A673 (cell line): ENCODE results near the gene MORN5. TPM values are rescaled to one million over a fixed set of nuclear protein-coding genes. Genes with fewer than 3 reads are reported as not detected.

Experiments used
- BruUV-seq: library from RNA; stranded (reverse); fragments of 400-500 nt; replicated peaks from 2 replicates; lab custom pipeline; 2021; lab: Mats Ljungman, UMichigan
- CTCF ChIA-PET: fragments of 300-600 bp; sonication (Branson Sonifier 250); formaldehyde crosslinking; loops from one replicate; lab custom pipeline; 2022; ENCODE audit warnings: antibody characterized with exemption; lab: Charles Lee
- POLR2A ChIA-PET: fragments of 300-600 bp; sonication (Branson Sonifier 250); formaldehyde crosslinking; loops from one replicate; lab custom pipeline; 2022; ENCODE audit warnings: antibody characterized with exemption; ENCODE audit not compliant: low non-redundant PET; lab: Charles Lee
- DNase-seq: peaks from one replicate; pipeline ENCODE4 v3.0.0-alpha.2; 2015; ENCODE audit warnings: low spot score
- H3K27ac ChIP-seq: fragments of 200-600 bp; sonication (generic); 2 replicates; pipeline ENCODE4 v1.5.1; 2016; ENCODE audit warnings: mixed run types, low read depth, mild to moderate bottlenecking, mixed read lengths, antibody characterized with exemption, low read length; ENCODE audit not compliant: poor library complexity, severe bottlenecking
- H3K27me3 ChIP-seq: fragments of 200-600 bp; sonication (generic); replicated peaks from 2 replicates; pipeline ENCODE4 v1.6.1; 2017; ENCODE audit warnings: mixed run types, low read depth, mild to moderate bottlenecking, mixed read lengths, antibody characterized with exemption, low read length; ENCODE audit not compliant: insufficient read depth, poor library complexity
- H3K36me3 ChIP-seq: fragments of 200-600 bp; sonication (generic); 2 replicates; pipeline ENCODE4 v1.6.1; 2016; ENCODE audit warnings: mixed run types, mild to moderate bottlenecking, mixed read lengths, antibody characterized with exemption, low read length; ENCODE audit not compliant: insufficient read depth, poor library complexity, severe bottlenecking
- H3K4me1 ChIP-seq: fragments of 200-600 bp; sonication (generic); 2 replicates; pipeline ENCODE4 v1.6.1; 2017; ENCODE audit warnings: mixed run types, mild to moderate bottlenecking, mixed read lengths, antibody characterized with exemption, low read length; ENCODE audit not compliant: insufficient read depth, poor library complexity, severe bottlenecking
- H3K4me3 ChIP-seq: fragments of 200-600 bp; sonication (generic); 2 replicates; pipeline ENCODE4 v1.5.1; 2016; ENCODE audit warnings: low read depth, mixed run types, mild to moderate bottlenecking, mixed read lengths, low read length; ENCODE audit not compliant: poor library complexity, severe bottlenecking
- H3K9me3 ChIP-seq: fragments of 200-600 bp; sonication (generic); 2 replicates; pipeline ENCODE4 v1.6.1; 2016; ENCODE audit warnings: mixed run types, low read depth, mild to moderate bottlenecking, mixed read lengths, antibody characterized with exemption, low read length; ENCODE audit not compliant: poor library complexity, severe bottlenecking
- EZH2 ChIP-seq: fragments of 200-600 bp; sonication (generic); IDR thresholded peaks from 2 replicates; pipeline ENCODE4 v1.6.1; 2017; ENCODE audit warnings: borderline replicate concordance, low read depth, mild to moderate bottlenecking, mixed read lengths, antibody characterized with exemption, low read length; ENCODE audit not compliant: poor library complexity, severe bottlenecking
- intact Hi-C: fragments of 100-400 bp; cut with micrococcal nuclease; formaldehyde crosslinking; loops from one replicate; pipeline ENCODE4 v1.10.0; 2022; ENCODE audit not compliant: unreplicated experiment
- total RNA-seq: library from RNA; stranded (reverse); gene quantifications from 2 replicates; pipeline ENCODE4 v1.2.3, GENCODE V29; 2021
- TF ChIP-seq, protein P1 (sequence below): fragments of 300-800, 200-600 bp; sonication (generic); conservative IDR thresholded peaks from 2 replicates; pipeline ENCODE4 v1.5.1; 2017; ENCODE audit warnings: low read depth, mild to moderate bottlenecking, antibody characterized with exemption, low read length, moderate library complexity, mixed read lengths

Gene MORN5
- total RNA-seq, 1 experiment from 2014 or later = not detected

DNA sequence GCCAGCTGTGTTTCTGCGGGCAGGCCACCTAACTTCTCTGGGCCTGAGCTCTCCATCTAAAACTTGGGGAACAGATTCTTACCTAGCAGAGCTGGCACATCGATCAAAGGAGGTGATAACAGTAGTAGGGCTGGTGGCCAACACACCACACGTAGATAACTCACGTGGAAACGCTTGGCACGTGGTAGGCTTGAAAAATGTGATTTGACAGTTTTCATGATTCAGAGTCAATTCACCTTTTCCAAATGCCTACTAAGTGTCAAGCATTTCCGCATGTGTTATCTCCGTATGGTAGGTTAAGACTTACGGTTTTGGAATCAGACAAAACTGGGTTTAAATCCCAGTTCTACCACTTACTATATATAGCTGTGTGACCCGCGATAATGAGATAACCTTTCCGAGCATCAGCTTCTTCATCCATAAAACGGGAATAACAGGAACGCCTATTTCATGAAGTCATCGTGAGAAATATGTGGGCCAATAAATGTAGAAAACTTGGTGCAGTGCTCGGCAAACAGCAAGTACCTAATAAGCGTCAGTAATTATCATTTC lies 25.6 kb upstream of the MORN5 start:
- no peak overlapping the region for H3K4me3 ChIP-seq
- intact Hi-C loops = no loop called here
- DNase-seq = no peak
- H3K27me3 ChIP-seq = no peaks in the 10 kb centered on the region
- H3K9me3 ChIP-seq = no peaks in the 10 kb centered on the region
- TF ChIP-seq EZH2 = no peak
- TF ChIP-seq, protein P1, sequence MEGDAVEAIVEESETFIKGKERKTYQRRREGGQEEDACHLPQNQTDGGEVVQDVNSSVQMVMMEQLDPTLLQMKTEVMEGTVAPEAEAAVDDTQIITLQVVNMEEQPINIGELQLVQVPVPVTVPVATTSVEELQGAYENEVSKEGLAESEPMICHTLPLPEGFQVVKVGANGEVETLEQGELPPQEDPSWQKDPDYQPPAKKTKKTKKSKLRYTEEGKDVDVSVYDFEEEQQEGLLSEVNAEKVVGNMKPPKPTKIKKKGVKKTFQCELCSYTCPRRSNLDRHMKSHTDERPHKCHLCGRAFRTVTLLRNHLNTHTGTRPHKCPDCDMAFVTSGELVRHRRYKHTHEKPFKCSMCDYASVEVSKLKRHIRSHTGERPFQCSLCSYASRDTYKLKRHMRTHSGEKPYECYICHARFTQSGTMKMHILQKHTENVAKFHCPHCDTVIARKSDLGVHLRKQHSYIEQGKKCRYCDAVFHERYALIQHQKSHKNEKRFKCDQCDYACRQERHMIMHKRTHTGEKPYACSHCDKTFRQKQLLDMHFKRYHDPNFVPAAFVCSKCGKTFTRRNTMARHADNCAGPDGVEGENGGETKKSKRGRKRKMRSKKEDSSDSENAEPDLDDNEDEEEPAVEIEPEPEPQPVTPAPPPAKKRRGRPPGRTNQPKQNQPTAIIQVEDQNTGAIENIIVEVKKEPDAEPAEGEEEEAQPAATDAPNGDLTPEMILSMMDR = no peak
- no peaks in the 10 kb centered on the region for H3K36me3 ChIP-seq
- CTCF ChIA-PET = no interaction called here
- peaks cover 5% of the 10 kb centered on the region for H3K4me1 ChIP-seq
- BruUV-seq = no TSS peak
- POLR2A ChIA-PET = no interaction called here
- H3K27ac ChIP-seq = no peak overlapping the region

DNA sequence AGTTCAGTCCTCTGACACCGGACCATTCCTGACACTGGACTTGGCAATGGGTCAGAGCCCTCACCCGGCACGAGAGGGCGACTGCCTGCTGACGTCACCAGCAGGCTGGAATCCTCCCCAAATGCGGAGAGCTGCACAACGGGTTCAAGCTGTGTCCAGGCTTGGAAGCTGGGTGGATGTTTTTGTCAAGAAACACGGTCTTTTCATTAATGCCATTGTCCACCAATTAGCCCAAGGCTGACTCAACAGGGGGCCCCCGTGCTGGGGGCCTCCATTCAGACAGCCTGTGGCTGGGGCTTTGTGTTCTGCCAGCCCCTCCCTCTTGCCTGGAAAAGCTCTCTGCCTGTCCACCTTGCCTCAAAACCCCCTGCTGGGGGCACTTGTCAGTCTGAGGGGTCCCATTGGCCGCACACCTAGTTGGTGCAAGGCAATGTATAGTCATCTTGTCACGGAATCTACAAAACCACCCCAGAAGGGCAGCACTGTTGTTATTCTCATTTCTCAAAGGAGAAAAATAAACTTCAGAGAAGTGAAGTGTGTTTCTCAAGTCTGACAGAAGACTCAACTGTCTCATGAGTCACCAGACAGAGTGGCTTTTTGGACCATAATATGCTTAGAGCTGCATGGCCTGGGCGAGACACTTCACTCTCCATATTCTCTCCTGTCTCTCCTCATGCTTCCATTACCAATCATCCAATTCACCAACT lies 24.7 kb upstream of the MORN5 start:
- Histone ChIP-seq H3K27me3 (no peaks in the 10 kb centered on the region), H3K9me3 (no peaks in the 10 kb centered on the region), H3K4me3 (no peak overlapping the region), H3K36me3 (no peaks in the 10 kb centered on the region), H3K27ac (no peak overlapping the region), H3K4me1 (peaks cover 5% of the 10 kb centered on the region)
- intact Hi-C loops = no loop called here
- POLR2A ChIA-PET = interaction anchor here (0.6 kb wide), 1 partner anchor 1544 kb away, joined by 3 read pairs; no protein-coding TSS in a partner anchor
- TF ChIP-seq EZH2 = no peak
- TF ChIP-seq, protein P1 = no peak
- CTCF ChIA-PET = interaction anchor here (0.6 kb wide), 1 partner anchor 193 kb away, joined by 3 read pairs; no protein-coding TSS in a partner anchor
- no peak for DNase-seq
- no TSS peak for BruUV-seq

DNA sequence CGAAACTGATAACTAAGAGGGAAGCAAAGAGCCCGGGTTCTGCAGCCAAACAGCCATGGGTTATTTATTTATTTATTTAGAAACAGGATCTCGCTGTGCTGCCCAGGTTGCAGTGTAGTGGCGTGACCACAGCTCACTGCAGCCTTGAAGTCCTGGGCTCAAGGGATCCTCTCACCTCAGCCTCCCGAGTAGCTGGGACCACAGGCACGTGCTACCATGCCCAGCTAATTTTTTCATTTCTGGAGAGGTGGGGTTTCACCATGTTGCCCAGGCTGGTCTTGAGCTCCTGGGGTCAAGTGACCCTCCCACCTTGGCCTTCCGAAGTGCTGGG lies 24.2 kb upstream of the MORN5 start:
- Histone ChIP-seq H3K36me3 (no peaks in the 10 kb centered on the region), H3K27ac (no peak overlapping the region), H3K4me3 (no peak overlapping the region), H3K27me3 (no peaks in the 10 kb centered on the region), H3K9me3 (no peaks in the 10 kb centered on the region), H3K4me1 (peaks cover 5% of the 10 kb centered on the region)
- POLR2A ChIA-PET = interaction anchor here (0.6 kb wide), 1 partner anchor 1543 kb away, joined by 3 read pairs; no protein-coding TSS in a partner anchor
- intact Hi-C loops = no loop called here
- TF ChIP-seq, protein P1 = no peak
- no peak for TF ChIP-seq EZH2
- DNase-seq = no peak
- CTCF ChIA-PET = interaction anchor here (0.6 kb wide), 1 partner anchor 193 kb away, joined by 3 read pairs; no protein-coding TSS in a partner anchor
- no TSS peak for BruUV-seq
